ENCODE results near the gene AGBL4.
"Not testable (repeated sequence)": the region's sequence is repeated elsewhere in the genome, so short reads cannot be mapped to it uniquely, and the experiment has no call there.

AGBL4 gene

DNA sequence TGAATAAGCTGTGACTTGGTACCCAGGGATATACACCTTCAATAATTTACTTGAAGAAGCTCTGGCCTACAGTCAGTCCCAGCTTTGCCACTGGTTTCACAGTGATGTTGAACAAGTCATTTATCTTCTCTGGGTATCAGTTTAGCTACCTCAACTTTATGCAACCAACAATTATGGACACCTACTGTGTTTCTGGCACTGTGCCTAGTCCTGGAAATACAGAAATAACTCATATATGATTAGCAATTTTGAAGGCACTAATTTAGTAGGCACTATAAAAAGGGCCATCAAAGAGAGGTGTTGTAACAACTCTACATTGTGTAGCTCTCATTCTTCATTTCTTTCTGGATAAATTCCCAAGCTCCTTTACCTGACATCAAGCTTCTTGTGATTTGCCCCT, 1463.2 kb downstream of the AGBL4 start:
- no peak for DNase-seq

DNA sequence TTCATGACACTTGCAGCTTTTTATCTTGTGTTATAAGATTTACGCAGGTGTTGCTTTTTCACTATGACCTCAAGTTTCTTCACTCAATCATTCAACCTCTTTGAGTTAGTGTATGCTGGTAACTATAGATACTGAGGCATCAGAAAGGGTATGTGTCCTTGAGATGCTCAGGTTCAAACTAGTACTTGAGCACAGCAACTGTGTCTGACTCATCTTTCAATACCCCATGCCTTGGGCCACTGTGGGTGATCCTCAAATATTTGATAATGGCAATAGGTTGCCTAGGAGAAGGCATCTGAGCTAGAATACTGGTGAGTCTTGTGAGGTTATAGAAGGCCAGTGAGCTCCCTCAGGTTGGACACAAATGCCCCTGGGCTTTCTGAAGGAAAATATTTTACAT, 1463.6 kb downstream of the AGBL4 start:
- no peak for DNase-seq

DNA sequence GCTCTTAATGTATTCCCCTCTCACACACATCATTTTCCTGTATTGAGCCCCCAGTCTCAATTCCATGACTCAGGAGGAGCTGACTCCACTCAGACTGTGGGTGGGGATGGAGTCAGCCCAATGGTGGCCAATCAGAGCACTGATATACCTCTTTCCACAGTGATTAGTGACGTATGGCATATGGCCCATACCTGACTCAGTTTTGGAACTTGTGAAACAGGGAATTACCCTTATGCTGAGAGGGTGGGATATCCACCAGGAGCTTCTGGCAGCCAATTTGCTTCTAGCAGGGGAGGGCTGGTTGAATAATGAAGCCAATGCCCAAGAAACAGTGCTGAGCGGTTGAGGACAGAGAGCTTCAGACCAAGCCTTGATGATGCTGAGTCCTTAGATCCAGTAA, 1465.4 kb downstream of the AGBL4 start:
- DNase-seq: no peak

DNA sequence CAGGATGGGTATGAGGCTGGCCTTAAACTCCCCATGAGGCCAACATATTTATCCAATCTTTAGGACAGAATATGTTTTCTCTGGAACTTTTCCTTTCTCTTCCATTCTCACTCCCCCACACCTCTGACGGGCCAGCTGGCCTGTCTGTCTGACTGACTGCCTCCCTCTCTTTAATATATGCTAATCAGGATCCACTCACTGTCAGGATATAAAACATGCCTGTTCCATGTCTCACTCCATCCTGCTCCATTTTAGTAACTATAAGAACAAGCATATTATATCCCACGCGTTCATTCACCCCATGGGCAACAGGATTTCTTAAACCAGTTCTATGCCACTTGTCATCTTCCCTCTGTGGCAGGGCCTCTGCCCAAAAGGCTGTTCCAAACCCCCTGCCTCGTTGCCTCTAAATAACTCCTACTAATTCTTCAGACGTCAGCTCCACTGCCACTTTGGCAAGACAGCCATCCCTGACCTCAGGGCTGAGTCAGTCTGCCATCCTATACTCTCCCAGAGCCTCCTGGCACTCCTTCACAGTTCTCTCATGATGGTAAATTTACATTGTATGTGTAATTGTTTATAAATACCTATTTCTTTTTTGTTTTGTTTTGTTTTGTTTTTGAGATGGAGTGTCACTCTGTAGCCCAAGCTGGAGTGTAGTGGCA, 1467.4 kb downstream of the AGBL4 start:
- DNase-seq: no peak

DNA sequence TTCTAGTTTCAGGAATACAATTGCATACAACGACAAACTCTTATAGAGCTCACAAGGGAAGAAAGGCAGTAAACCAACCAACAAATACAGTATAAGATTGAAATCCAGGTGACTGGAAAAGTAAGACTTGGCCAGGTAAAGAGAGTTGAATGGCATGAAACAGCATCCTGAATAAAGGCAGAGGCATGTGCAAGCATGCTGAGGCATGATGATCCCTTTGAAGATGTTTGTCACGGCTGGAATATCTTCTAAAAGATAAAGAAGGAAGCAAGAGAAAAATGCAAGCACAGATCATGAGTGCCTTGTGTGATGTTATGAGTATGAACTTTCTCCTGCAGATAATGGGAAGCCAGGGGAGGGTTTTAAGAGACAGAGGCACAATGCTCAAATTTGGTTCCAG, 1468.5 kb downstream of the AGBL4 start:
- no peak for DNase-seq

DNA sequence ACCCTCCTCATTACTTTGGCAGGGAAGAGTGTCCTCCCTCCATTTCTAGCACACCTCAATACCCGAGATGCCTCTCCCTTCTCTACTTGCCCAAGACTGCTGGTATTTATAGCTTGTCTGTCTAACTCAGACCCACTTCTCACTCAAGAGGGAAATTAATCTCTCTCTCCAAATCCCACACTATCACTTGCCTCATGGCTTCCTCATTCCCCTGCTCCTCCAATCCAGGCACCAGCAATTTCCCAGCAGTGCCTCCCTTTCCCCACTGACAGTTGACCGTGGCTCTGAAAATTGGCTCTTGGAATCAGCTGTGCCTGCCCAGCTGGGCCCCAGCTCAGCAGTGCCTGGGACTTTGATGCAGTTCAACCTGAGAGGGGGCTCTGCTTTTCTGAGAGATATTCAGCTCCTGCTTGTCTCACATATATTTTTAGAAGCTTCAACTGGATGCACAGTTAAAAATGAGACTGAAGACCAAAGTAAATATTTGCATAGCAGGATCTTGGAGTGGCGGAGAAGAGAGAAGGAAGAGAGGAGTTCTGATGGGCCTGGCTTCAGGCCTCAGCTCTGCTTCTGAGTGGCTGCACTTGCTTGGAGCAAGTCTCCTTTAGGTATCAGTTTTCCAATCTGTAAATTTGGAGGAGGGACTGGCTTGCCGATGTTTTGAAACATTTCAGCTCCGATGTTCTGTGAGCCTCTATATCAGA, 1470.7 kb downstream of the AGBL4 start:
- DNase-seq: no peak

DNA sequence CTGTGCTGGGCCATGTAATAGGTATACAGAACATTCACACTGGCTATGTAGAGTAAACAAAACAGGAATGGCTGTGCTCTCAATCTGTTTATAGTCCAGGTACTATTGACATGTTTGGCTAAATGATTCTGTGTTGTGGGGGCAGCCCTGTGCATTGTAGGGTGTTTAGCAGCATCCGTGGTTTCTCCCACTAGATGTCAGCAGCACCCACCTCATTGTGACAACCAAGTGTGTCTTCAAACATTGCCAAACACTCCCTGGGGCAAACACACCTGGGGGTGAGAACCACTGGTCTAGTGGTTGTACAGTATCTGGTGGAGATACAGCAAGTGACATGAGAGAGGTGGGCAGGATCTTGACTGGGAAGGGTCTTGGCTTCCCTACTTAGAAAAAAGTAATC, 1471.3 kb downstream of the AGBL4 start:
- DNase-seq: no peak

DNA sequence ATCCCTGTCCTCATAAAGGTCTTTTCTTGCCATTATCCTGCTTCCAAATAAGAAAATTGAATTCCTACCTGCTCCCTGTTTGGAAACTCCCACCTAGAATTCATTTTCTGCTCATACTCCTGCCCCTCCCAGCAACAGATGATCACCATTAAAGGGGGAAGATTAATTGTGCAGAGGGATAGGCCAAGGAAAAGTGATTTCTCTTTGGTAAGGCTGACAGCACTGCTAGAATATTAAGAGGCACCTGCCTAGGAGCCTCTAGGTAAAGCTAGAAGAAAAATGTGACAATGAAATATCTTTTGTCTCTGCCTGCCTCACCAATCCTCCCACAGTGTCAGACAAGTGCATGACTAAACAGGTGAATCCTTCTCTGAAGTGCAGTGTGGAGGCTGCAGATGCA, 1474.8 kb downstream of the AGBL4 start:
- no peak for DNase-seq

DNA sequence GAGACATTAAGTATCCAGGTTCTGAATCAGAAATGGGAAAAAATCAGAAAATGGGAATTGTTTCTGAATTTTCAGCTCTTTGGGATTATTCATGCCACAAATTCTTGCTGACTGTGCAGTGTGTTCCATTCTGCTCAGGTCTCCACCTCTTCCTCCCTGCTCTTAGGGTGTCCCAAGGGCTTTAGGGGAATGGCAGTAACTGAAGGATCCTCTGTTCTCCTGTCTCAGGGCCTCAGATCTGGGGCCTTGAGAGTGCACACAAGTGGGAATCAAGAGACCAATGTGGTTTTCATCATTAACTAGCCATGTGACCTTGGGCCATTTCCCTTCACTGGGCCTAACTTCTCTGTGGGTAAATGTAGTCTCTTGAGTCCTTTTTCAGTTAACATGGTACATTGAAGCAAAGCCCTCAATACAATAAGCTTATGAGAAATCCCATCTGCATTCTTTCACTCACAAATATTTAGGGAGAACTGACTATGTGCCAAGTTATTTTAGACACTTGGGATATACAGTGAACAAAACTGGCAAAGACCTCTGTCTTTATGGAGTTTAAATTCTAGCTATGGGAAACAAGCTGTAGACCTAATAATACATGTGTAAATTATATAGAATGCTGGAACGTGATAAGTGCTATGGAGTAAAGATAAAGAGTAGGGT, 1476.1 kb downstream of the AGBL4 start:
- DNase-seq: no peak

DNA sequence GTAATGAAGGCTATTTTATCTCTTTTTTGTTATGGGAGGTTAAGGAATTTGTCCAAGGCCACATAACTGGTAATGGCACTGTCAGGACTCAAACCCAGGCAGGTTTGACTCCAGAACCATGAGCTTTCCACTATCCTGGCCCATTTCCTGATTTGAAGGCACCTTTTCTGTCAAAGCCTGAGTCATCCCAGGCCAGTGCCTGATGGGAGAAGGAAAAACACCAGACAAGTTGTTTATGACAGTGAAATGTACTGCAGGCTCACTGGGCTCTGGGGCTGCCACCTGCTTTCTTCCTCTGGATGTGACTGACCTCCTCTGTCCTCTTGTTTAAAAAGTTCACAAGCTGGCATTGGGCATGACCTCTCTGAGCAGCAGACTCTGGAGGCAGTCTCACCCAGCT, 1479.9 kb downstream of the AGBL4 start:
- no peak for DNase-seq

DNA sequence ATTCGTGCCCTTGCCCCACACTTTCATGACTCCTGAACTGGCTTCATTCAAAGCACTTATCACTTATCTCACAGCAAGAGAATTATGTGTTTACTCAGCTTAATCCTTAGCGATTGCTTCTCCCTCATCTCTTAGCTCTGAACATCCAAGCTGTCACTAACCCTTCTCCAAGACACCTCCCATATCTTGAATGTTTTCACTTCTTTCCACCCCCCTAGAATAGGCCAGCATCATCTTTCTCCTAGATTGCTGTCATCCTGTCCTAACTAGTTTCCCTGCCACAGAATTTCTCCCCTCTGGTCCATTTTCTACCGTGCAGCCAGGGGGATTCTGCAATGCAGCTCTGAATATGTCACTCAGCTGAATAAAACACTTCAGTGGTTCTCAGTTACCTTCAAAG, 1483.2 kb downstream of the AGBL4 start:
- DNase-seq: no peak

DNA sequence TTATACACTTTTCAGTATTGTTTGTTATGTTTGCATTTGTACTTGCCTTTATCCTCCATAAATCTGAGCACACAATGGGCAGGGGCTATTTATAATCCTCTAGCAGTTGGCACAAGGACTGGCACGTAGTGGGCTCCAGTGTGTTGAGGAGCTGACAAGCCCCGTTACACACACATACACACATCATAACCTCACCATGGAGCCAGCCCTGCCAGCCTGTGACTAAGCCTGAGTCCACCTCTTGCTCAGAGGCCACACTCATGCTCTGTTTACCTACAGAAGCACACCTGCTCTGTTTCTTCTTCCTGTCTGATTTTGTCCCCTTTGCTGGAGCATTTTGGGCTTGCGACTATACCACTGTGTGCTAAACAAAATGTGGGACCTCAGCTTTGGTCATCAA, 1487.3 kb downstream of the AGBL4 start:
- DNase-seq: no peak

DNA sequence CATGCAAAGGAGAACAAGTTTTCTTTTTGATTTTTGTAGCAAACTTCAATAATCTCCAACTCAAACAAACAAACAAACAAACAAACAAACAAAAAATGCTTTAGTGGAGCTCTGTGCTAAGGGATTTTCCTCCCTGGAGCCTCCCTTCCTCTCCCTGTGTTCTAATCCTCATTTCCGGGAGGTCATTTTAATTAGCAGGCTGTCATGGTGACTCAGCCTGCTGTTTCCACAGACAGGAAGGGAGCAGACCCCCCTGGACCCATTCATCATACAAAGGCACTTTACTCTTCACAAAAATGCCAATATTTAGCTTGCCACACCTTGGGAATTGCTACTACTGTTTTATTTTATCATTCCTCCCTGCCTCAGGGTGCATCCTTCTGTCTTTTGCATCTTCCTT, 1490.8 kb downstream of the AGBL4 start:
- no peak for DNase-seq

DNA sequence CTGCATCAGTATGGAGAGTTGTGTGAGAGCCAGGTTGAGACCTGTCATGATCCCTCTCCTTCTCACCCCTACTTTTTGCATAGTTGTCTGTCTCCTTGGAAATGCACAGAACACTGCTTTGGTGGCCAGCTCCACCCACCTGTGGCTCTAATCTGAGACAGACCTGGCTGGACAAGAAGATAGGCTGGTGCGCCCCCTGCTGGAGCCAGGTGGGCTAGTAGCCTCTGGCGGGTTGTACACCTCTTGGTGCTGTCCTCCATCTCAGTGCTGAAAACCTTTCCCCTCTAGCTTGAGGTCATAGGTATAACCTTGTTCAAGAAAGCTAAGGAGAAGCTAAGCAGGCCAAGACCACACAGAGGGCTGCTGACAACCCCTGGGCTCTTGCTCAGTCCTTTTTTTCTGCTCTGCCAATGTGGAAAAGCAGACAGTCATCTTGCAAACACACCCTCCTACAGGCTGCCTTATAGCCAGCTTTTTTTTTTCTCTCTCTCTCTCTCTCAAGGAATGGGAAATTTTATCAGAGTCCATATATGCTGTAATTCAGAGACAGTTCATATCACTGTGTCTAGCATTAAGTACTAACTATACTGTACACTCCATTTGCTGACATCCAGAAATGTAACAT, 1492.9 kb downstream of the AGBL4 start:
- DNase-seq: no peak

DNA sequence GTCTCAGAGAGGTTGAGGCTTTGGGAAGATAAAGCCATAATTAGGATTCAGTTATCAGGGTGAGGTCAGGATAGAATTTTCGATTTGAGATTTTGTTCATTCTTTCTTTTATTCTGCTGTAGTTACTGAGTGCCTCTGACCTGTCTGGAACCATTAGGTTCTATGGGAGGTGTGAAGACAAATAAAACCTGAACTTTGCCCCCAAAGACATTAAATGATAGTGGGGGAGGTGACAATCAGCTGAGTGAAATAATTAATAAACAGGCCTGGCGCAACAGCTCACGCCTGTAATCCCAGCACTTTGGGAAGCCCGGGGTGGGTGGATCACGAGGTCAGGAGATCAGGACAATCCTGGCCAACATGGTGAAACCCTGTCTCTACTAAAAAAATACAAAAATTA, 1496.7 kb downstream of the AGBL4 start:
- DNase-seq: no peak

DNA sequence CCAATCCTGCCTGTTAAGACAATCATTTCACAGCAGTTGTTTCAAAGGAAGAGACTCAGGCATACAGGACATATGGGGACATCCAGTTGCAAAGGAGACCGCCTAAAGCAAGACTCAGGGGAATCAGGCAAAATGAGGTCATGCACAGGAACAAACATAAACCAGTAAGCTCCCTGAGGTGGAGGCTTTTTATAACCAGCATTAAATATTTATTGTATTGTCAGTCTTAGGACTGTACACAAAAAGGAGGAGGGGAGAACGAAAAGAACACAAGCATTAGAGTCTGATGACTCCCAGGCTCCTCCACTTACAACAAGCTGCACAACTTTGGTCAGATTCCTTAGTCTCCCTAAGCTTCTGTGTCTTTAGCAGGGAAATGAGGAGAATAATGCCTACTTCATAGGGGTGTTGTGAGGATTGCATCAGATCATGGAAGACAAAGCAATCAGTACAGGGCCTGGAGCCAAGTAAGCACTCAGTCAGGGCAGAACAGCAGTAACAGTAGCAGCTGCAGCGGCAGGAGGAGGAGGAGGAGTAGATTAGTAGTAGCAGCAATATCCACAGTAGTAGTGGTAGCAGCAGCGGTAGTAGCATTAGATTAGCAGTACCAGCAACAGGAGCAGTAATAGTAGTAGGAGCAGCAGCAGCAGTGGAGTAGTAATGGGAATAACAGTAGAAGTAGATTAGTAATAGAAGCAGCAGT, 1497.6 kb downstream of the AGBL4 start:
- DNase-seq: no peak

DNA sequence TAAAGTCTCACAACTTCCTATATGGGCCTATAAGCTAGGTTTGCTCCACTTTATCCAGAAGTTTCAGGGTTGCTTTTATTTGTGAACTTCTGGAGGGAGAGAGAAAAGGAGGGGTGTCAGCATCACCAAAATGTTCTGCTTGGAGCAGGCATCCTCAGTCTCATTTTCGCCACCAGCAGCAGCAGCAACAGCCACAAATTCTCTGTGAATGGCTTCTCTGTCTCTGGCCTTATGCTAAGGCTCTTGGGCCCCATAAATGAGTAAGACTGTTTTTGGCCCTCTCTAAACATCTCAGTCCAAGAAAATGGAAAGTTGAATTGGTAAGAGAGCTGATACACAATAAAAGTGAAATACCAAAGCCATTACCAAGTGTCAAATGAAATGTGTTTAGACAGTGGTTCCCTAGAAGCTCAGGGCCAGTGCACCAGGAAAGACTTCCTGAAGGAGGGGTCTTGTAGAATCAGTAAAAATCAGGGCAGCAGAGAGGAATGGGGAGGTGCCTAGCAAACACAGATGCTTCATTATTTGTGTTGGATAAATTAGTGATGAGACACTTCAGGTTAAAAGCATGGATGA, 1498.8 kb downstream of the AGBL4 start:
- no peak for DNase-seq

DNA sequence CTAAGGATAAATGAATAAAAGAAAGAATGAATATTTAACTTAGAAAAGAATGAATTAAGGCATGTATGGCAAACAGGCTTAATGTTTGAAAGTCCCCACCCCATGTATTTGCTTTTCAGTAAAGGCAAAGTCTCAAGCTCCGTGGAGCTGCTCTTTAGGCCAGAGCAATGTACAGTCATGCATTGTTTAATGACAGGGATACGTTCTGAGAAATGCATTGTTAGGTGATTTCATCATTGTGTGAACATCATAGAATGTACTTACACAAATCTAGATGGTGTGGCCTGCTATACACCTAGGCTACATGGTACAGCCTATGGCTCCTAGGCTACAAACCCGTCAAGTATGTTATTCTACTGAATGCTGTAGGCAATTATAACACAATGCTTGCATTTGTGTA, 1500.2 kb downstream of the AGBL4 start:
- DNase-seq: no peak

DNA sequence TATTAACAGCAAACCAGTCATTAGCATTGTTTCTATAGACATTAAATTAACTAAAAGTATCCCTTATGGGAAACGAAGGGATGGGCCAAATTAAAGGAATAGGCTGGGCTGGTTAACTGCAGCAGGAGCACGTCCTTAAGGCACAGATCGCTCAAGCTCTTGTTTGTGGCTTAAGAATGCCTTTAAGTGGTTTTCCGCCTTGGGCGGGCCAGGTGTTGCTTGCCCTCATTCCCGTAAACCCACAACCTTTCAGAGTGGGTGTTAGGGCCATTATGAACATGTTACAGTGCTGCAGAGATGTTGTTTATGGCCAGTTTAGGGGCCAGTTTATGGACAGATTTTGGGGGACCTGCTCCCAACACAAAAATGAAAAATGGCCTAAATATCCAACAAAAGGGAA, 1503.9 kb downstream of the AGBL4 start:
- DNase-seq: not testable (repeated sequence)

DNA sequence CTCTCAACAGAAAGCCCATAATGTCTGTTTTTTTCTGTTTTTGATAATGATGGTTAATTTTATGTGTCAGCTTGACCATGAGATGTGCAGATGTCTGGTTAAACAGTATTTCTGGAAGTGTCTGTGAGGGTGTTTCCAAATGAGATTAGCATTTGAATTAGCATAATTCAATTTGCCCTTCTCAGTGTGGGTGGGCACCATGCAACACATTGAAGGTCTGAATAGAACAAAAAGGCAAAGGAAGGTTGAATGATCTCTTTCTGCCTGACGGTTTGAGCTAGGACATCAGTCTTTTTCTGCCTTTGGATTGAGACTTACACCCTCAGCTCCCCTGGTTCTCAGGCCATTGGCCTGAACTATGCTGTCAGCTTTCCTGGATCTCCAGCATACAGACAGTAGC, 1516.9 kb downstream of the AGBL4 start:
- no peak for DNase-seq

DNA sequence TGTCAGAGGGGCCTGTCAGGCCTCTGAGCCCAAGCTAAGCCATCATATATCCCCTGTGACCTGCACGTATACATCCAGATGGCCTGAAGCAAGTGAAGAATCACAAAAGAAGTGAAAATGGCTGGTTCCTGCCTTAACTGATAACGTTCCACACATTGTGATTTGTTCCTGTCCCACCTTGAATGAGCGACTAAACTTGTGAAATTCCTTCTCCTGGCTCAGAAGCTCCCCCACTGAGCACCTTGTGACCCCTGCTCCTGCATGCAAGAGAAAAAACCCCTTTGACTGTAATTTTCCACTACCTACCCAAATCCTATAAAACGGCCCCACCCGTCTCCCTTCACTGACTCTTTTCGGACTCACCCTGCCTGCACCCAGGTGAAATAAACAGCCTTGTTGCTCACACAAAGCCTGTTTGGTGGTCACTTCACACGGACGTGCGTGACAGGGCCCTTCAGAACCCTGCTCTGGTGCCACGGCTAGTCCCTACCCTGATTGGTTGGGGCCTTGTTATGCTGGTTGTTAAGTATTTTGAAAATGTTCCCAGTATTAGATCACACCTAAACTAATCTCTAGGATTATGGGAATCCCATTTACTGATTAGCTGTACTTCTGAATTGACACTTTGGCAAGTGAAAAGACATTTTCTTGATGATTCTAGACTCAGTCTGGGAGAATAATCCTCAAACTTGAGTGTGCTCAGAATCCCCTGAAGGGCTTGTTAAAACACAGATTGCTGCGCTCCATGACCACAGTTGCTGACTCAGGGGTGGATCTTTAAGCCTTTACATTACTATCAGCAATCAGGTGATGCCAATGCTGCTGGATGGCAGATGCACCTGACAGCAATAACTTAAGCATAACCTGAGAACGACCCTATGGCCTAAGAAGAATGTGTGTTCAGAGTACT, 1523.0 kb downstream of the AGBL4 start:
- DNase-seq: no peak

DNA sequence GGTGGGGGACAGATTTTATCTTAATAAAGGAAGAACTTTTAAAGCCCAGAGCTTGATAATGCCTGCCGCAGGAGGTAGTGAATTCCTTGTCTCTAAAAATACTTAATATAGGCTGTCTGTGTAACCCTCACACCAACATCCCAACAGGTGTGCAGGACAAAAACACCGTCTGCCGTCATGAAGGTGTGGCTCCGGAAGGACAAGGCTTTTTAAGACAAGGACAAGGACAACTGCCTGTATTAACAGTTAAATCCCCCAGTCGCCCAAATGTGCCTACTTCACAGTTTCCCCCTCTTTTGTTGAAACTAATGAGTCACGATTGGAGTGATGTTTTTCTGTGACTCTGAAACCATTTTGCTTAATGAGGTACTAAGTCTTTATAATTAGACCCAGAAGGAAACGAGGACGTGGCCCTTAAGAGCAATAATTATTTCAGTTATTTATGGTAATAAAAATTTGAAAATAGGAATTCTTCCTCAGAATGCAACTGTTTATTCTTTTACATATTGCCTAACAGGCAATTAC, 1524.5 kb downstream of the AGBL4 start:
- DNase-seq: no peak

Data from activated CD8-positive, alpha-beta memory T cell treated with anti-CD3 and anti-CD28 coated beads, Interleukin-2, amount 50 U/mL, for 4 hours (primary cell).